BE2C (cell line): ENCODE results near the gene TNFAIP2.

Experiments
- DNase-seq: peaks from one replicate; pipeline ENCODE4 v3.0.0-alpha.2; 2020
- H3K27me3 ChIP-seq: fragments of 250-450 bp; sonication (Bioruptor Pico); 2 replicates; pipeline ENCODE4 v1.5.1; 2020; ENCODE audit warnings: mild to moderate bottlenecking
- H3K36me3 ChIP-seq: fragments of 250-450 bp; sonication (Bioruptor Pico); 2 replicates; pipeline ENCODE4 v1.5.1; 2020; ENCODE audit warnings: mild to moderate bottlenecking
- H3K4me1 ChIP-seq: fragments of 250-450 bp; sonication (Bioruptor Pico); 2 replicates; pipeline ENCODE4 v1.5.1; 2020
- H3K4me3 ChIP-seq: 2 replicates; pipeline ENCODE4 v1.5.1; 2011; ENCODE audit warnings: low read depth, low read length
- H3K9me3 ChIP-seq: fragments of 250-450 bp; sonication (Bioruptor Pico); 2 replicates; pipeline ENCODE4 v1.5.1; 2020
- CTCF ChIP-seq: IDR thresholded peaks from 2 replicates; pipeline ENCODE4 v1.5.1; 2012; ENCODE audit warnings: mild to moderate bottlenecking, low read depth, low read length

The TNFAIP2 gene

GRCh38 chr14:103136388-103137271 is 13.4 kb downstream of the TNFAIP2 start:
- DNase-seq, result no peak
- no peaks in the 10 kb centered on the region for H3K36me3 ChIP-seq
- H3K4me1 ChIP-seq, result peaks cover 10% of the 10 kb centered on the region
- TF ChIP-seq CTCF, result no peak
- no peaks in the 10 kb centered on the region for H3K9me3 ChIP-seq
- H3K4me3 ChIP-seq, result no peak overlapping the region
- no peaks in the 10 kb centered on the region for H3K27me3 ChIP-seq

DNA sequence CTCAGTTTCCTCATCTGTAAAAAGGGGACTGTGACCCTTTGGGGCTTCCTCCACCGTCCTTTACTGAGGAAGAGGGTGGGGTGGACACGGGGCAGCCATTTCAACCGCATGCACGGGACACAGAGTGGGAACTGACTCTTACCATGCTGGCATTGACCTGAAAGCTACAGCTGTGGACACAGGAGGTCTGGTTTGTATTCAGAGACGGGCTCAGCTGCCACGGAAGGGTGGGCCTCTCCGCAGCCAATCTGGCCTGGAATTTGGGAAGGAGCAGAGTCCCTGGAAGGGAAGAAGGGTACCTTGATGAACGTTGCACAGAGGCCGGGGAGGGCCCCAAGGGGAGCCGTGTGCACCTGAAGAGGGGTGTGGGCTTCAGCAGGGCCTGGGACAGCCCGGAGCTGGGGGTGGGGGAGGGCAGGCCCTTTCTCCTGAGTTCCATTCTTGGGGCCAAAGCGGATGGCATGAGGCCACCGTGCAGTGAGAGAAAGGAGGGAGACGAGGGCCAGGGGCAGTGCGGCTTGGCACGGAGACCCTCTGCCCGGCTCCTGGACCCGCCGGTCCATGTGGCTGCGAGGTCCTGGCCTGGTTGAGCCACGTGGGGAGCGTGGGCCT is 14.5 kb downstream of the TNFAIP2 start:
- no peak overlapping the region for H3K4me3 ChIP-seq
- H3K27me3 ChIP-seq, result no peaks in the 10 kb centered on the region
- DNase-seq, result no peak
- H3K36me3 ChIP-seq, result no peaks in the 10 kb centered on the region
- no peaks in the 10 kb centered on the region for H3K9me3 ChIP-seq
- H3K4me1 ChIP-seq, result peaks cover 8% of the 10 kb centered on the region
- TF ChIP-seq CTCF, result no peak

GRCh38 chr14:103138301-103139131 is 15.3 kb downstream of the TNFAIP2 start:
- DNase-seq, result no peak
- H3K27me3 ChIP-seq, result no peaks in the 10 kb centered on the region
- no peaks in the 10 kb centered on the region for H3K36me3 ChIP-seq
- peaks cover 12% of the 10 kb centered on the region; the same call in 1 of the 2 replicates for H3K4me1 ChIP-seq
- no peak overlapping the region for H3K4me3 ChIP-seq
- H3K9me3 ChIP-seq, result no peaks in the 10 kb centered on the region
- TF ChIP-seq CTCF, result no peak

- no peaks in the 10 kb centered on the region for H3K9me3 ChIP-seq
- no peak for TF ChIP-seq CTCF
- no peak for DNase-seq
- no peaks in the 10 kb centered on the region for H3K27me3 ChIP-seq
- no peaks in the 10 kb centered on the region for H3K36me3 ChIP-seq
- peaks cover 13% of the 10 kb centered on the region; the same call in 1 of the 2 replicates for H3K4me1 ChIP-seq
- H3K4me3 ChIP-seq, result no peak overlapping the region
Observed at GRCh38 chr14:103139132-103140025, 16.1 kb downstream of the TNFAIP2 start.

DNA sequence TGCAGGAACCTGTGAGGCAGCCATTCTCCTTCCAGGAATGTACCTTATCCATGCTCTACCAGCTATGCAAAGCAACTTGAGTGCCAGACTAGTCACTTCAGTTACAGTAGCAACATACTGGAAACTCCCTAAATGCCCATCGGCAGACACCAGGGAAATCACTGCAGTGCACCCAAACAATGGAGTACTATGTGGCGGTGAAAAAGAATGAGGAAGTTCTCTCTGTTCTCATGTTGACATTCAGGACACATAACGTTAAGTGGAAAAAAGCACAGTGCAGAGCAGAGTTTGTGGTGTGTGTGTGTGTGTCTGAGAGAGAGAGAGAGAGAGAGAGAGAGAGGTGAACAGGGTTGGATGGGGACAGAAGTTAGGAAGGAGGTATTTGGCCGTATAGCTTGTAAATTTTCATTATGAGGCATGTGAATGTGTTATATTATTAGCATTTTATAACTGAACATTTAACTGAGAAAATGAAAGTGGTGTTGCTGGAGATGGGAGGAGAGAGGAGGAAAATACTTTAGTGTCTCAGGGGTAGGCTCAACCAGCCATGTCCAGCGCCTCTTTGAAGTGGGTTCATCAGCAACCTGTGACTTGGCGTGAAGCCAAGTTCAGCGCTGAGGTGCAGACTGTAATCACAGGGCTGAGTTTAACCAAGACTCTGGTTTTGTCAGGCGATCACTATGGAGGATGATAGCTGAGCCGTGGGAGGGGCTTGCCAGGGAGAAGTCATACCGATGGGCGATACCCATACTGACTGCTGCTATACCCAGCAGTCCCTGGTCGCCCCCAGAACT is 17.3 kb downstream of the TNFAIP2 start:
- H3K4me1 ChIP-seq, result peaks cover 13% of the 10 kb centered on the region; the same call in 1 of the 2 replicates
- no peak for TF ChIP-seq CTCF
- H3K9me3 ChIP-seq, result no peaks in the 10 kb centered on the region
- no peaks in the 10 kb centered on the region for H3K27me3 ChIP-seq
- H3K4me3 ChIP-seq, result no peak overlapping the region
- no peaks in the 10 kb centered on the region for H3K36me3 ChIP-seq
- DNase-seq, result no peak
